B cell (primary cell): Measurements from ENCODE around the gene CYB5B. TPM values are rescaled to one million over a fixed set of nuclear protein-coding genes. Genes with fewer than 3 reads are reported as not detected.

ENCODE experiments used
- ATAC-seq: fragments of 200-7000 bp; cut with Tn5 transposase; one replicate; pipeline ENCODE4 v1.10.0; 2021; ENCODE audit warnings: low read depth, mild to moderate bottlenecking, moderate number of reproducible peaks, moderate library complexity
- CTCF ChIA-PET: fragments of 350-600 bp; sonication (Branson Sonifier 250); formaldehyde crosslinking; loops from one replicate; lab custom pipeline; 2021; ENCODE audit warnings: antibody characterized with exemption, inconsistent platforms; lab: Charles Lee
- POLR2A ChIA-PET: fragments of 350-600 bp; sonication (Branson Sonifier 250); formaldehyde crosslinking; loops from one replicate; lab custom pipeline; 2021; ENCODE audit warnings: antibody characterized with exemption; lab: Charles Lee
- DNase-seq: peaks from one replicate; pipeline ENCODE4 v3.0.0; 2013
- H2AFZ ChIP-seq: 2 replicates; pipeline ENCODE4 v1.6.1; 2012; ENCODE audit warnings: mild to moderate bottlenecking, low read depth, low read length; ENCODE audit not compliant: insufficient read depth, poor library complexity, severe bottlenecking
- H3K27ac ChIP-seq, 2 donors: 1 replicate in 1 of 2; 2 replicates in 1 of 2; pipeline ENCODE4 v1.5.1; 2012 to 2013; ENCODE audit warnings: low read length in 2 of 2, mild to moderate bottlenecking in 2 of 2, moderate library complexity in 1 of 2
- H3K27me3 ChIP-seq, 4 experiments: fragments of 200-600 bp in 1 of 4; sonication (generic) in 1 of 4; replicated peaks in 1 of 4; 1 replicate in 2 of 4; 2 replicates in 2 of 4; pipeline versions ENCODE4 v1.6.1 to v1.7.0; 2013 to 2016; ENCODE audit warnings: low read length in 3 of 4, mild to moderate bottlenecking in 2 of 4, mixed read lengths in 1 of 4, moderate library complexity in 1 of 4; ENCODE audit not compliant: insufficient read depth in 4 of 4, control insufficient read depth in 3 of 4; ENCODE audit errors: control extremely low read depth in 1 of 4
- H3K36me3 ChIP-seq, 2 experiments: replicated peaks in 1 of 2; 1 replicate in 1 of 2; 2 replicates in 1 of 2; pipeline versions ENCODE4 v1.6.1 to v1.7.1; 2013; ENCODE audit warnings: low read length in 1 of 2; ENCODE audit not compliant: insufficient read depth in 2 of 2, control insufficient read depth in 1 of 2; ENCODE audit errors: control extremely low read depth in 1 of 2, extremely low read depth in 1 of 2
- H3K4me1 ChIP-seq, 2 donors: fragments of 200-600 bp in 1 of 2; sonication (generic) in 1 of 2; 1 replicate in 1 of 2; 2 replicates in 1 of 2; pipeline versions ENCODE4 v1.5.1 to v1.6.1; 2013 to 2017; ENCODE audit warnings: low read length in 2 of 2; ENCODE audit not compliant: control insufficient read depth in 2 of 2, insufficient read depth in 2 of 2
- H3K4me2 ChIP-seq: replicated peaks from 2 replicates; pipeline ENCODE3; 2012; ENCODE audit warnings: mild to moderate bottlenecking, low read depth, low read length; ENCODE audit not compliant: poor library complexity, severe bottlenecking
- H3K4me3 ChIP-seq, 5 experiments: fragments of 200-600 bp in 1 of 5; sonication (generic) in 1 of 5; 1 replicate in 3 of 5; 2 replicates in 2 of 5; pipeline versions ENCODE4 v1.5.1 to v1.7.0; 2011 to 2016; ENCODE audit warnings: low read length in 4 of 5, mild to moderate bottlenecking in 4 of 5, low read depth in 2 of 5, control low read depth in 1 of 5, moderate library complexity in 1 of 5; ENCODE audit not compliant: insufficient read depth in 1 of 5; ENCODE audit errors: control extremely low read depth in 1 of 5, extremely low read depth in 1 of 5
- H3K79me2 ChIP-seq: fragments of 200-600 bp; sonication (generic); one replicate; pipeline ENCODE4 v1.6.0; 2016; ENCODE audit warnings: low read length; ENCODE audit not compliant: control insufficient read depth, insufficient read depth
- H3K9ac ChIP-seq: fragments of 200-600 bp; sonication (generic); 2 replicates; pipeline ENCODE4 v1.6.1; 2017; ENCODE audit warnings: mild to moderate bottlenecking, low read length, moderate library complexity
- H3K9me3 ChIP-seq, 3 donors: one replicate each; pipeline versions ENCODE4 v1.6.1 to v1.7.1; 2013; ENCODE audit warnings: low read length in 2 of 3; ENCODE audit not compliant: control insufficient read depth in 2 of 3, insufficient read depth in 1 of 3; ENCODE audit errors: control extremely low read depth in 1 of 3
- H4K20me1 ChIP-seq: 2 replicates; pipeline ENCODE4 v1.6.0; 2012; ENCODE audit warnings: mild to moderate bottlenecking, low read length; ENCODE audit not compliant: insufficient read depth, control insufficient read depth, poor library complexity, severe bottlenecking
- H3K27ac Mint-ChIP-seq: one replicate; pipeline ENCODE4 v1.8.0; 2021; ENCODE audit warnings: mixed read lengths
- H3K27me3 Mint-ChIP-seq: one replicate; pipeline ENCODE4 v1.8.0; 2021; ENCODE audit warnings: mixed read lengths
- H3K4me1 Mint-ChIP-seq: one replicate; pipeline ENCODE4 v1.8.0; 2021; ENCODE audit warnings: mixed read lengths
- H3K4me3 Mint-ChIP-seq: one replicate; pipeline ENCODE4 v1.8.0; 2021; ENCODE audit warnings: mixed read lengths
- H3K9me3 Mint-ChIP-seq: one replicate; pipeline ENCODE4 v1.8.0; 2022; ENCODE audit warnings: mixed read lengths; ENCODE audit not compliant: insufficient read depth
- EZH2 ChIP-seq: IDR thresholded peaks from 2 replicates; pipeline ENCODE4 v1.6.1; 2012; ENCODE audit warnings: borderline replicate concordance, low read depth, mild to moderate bottlenecking, moderate library complexity, low read length; ENCODE audit not compliant: insufficient read depth, poor library complexity, severe bottlenecking
- WGBS: methylation state at CpG from one replicate; pipeline ENCODE4 v1.1.5; 2013; ENCODE audit warnings: missing lambda C conversion rate; ENCODE audit not compliant: insufficient coverage; 5-methylcytosine and 5-hydroxymethylcytosine counted together
- intact Hi-C: fragments of 100-400 bp; cut with micrococcal nuclease; formaldehyde crosslinking; loops from one replicate; pipeline ENCODE4 v1.10.0; 2022
- polyA plus RNA-seq: library from polyadenylated mRNA; depleted of rRNA; stranded (reverse); fragments of >200 nt; gene quantifications from 2 replicates; pipeline ENCODE4 v1.2.3, GENCODE V29; 2012
- total RNA-seq, 2 donors: library from RNA; stranded (reverse); fragments of 120-200 nt in 1 of 2; gene quantifications; 1 replicate in 1 of 2; 2 replicates in 1 of 2; pipeline versions ENCODE4 v1.2.3 to v1.2.4, GENCODE V29; 2013 to 2022
- TF ChIP-seq, protein P1 (sequence below): fragments of 200-600 bp; IDR thresholded peaks from one replicate; pipeline ENCODE4 v1.8.0; 2022; ENCODE audit warnings: antibody characterized with exemption, mild to moderate bottlenecking

CYB5B gene
- total and polyA plus RNA-seq, 2 donors (not counting 1 experiment from before 2014, with no cell fraction given): 21.5 to 64.7 TPM

DNA sequence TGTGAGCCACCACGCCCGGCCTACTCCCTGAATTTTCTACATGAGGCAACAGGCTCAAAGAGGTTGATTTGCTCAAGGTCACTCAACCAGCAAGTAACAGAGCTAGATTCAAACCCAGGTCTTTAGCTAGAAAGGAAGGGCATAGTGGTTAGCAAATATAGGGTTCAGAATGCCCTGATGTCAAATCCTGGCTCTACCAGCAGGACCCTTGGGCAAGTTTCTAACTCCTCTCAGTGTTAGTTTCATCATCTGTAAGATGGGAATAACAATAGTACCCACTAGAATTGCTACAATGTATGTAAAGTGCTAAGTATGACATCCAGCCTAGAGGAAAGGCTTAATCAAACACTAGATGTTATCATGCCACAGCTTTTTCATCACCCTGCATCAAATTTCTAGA is 19.1 kb upstream of the CYB5B start:
- Histone ChIP-seq H3K4me1 (peaks cover 5 to 7% of the 10 kb centered on the region in 2 donors), H3K27me3 (peaks cover 0 to 3% (median 0%) of the 10 kb centered on the region in 4 experiments), H3K4me3 (no peak overlapping the region), H3K36me3 (no peaks in the 10 kb centered on the region), H3K4me2 (no peak overlapping the region), H2AFZ (no peak overlapping the region), H4K20me1 (no peaks in the 10 kb centered on the region), H3K9me3 (no peaks in the 10 kb centered on the region), H3K9ac (no peak overlapping the region), H3K79me2 (no peaks in the 10 kb centered on the region), H3K27ac (no peak overlapping the region)
- POLR2A ChIA-PET: no interaction called here
- no peak for ATAC-seq
- no peak overlapping the region for H3K4me3 Mint-ChIP-seq
- no peaks in the 10 kb centered on the region for H3K9me3 Mint-ChIP-seq
- CTCF ChIA-PET: interaction anchor here (2.1 kb wide), 1 partner anchor 9 kb away, joined by 6 read pairs; no protein-coding TSS in a partner anchor
- DNase-seq: no peak
- 100% methylated on average over 2 of the region's 2 CpGs for WGBS
- H3K4me1 Mint-ChIP-seq: peaks cover 6% of the 10 kb centered on the region
- intact Hi-C loops: no loop called here
- no peak overlapping the region for H3K27ac Mint-ChIP-seq
- no peak for TF ChIP-seq EZH2
- TF ChIP-seq, protein P1, sequence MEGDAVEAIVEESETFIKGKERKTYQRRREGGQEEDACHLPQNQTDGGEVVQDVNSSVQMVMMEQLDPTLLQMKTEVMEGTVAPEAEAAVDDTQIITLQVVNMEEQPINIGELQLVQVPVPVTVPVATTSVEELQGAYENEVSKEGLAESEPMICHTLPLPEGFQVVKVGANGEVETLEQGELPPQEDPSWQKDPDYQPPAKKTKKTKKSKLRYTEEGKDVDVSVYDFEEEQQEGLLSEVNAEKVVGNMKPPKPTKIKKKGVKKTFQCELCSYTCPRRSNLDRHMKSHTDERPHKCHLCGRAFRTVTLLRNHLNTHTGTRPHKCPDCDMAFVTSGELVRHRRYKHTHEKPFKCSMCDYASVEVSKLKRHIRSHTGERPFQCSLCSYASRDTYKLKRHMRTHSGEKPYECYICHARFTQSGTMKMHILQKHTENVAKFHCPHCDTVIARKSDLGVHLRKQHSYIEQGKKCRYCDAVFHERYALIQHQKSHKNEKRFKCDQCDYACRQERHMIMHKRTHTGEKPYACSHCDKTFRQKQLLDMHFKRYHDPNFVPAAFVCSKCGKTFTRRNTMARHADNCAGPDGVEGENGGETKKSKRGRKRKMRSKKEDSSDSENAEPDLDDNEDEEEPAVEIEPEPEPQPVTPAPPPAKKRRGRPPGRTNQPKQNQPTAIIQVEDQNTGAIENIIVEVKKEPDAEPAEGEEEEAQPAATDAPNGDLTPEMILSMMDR: no peak
- H3K27me3 Mint-ChIP-seq: no peaks in the 10 kb centered on the region

DNA sequence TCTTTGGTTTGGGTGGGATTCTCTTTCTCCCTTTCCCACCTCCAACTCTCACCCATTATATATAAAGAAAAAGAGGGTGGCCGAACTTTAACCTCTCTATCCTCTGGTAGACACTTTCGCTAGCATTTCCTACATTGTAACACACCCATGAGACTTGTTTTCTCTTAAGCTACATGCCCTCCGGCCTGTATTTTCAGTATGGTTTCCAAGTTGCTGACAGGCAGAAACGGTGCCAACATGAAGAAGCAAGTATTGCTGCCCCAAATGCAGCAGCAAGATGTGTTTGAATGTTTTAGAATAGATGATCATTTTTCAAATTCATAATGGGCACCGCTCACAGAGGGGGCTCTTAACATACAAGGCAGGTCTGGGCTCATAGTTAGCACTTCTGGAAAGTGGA is 18.7 kb upstream of the CYB5B start:
- Mint-ChIP-seq H3K27ac (no peak overlapping the region), H3K9me3 (no peaks in the 10 kb centered on the region), H3K4me3 (no peak overlapping the region), H3K4me1 (peaks cover 6% of the 10 kb centered on the region), H3K27me3 (no peaks in the 10 kb centered on the region)
- H3K4me3 ChIP-seq: no peak overlapping the region
- POLR2A ChIA-PET: no interaction called here
- H2AFZ ChIP-seq: no peak overlapping the region
- H3K4me2 ChIP-seq: no peak overlapping the region
- no peaks in the 10 kb centered on the region for H4K20me1 ChIP-seq
- 100% methylated on average over 1 of the region's 5 CpGs for WGBS
- CTCF ChIA-PET: interaction anchor here (2.1 kb wide), 1 partner anchor 9 kb away, joined by 6 read pairs; no protein-coding TSS in a partner anchor
- no peaks in the 10 kb centered on the region for H3K36me3 ChIP-seq
- TF ChIP-seq, protein P1: no peak
- no peak for TF ChIP-seq EZH2
- H3K4me1 ChIP-seq: peaks cover 5 to 7% of the 10 kb centered on the region in 2 donors
- peaks cover 0 to 3% (median 0%) of the 10 kb centered on the region in 4 experiments for H3K27me3 ChIP-seq
- ATAC-seq: no peak
- no peak overlapping the region for H3K27ac ChIP-seq
- no peaks in the 10 kb centered on the region for H3K9me3 ChIP-seq
- no peaks in the 10 kb centered on the region for H3K79me2 ChIP-seq
- no peak for DNase-seq
- no peak overlapping the region for H3K9ac ChIP-seq
- intact Hi-C loops: no loop called here
